Natural killer cell (primary cell): ENCODE results near the gene MGST3. TPM values are rescaled to one million over a fixed set of nuclear protein-coding genes. Genes with fewer than 3 reads are reported as not detected.
A peak's percentile ranks its signal among the peaks of the same experiment; 100 is the strongest.

Experiments
- ATAC-seq, 3 donors: fragments of 150-1000 bp in 2 of 3; fragments of 200-7000 bp in 1 of 3; cut with Tn5 transposase; 1 replicate in 1 of 3; 2 replicates in 2 of 3; pipeline ENCODE4 v1.10.0; 2021; ENCODE audit warnings: mild to moderate bottlenecking in 2 of 3, moderate library complexity in 2 of 3
- DNase-seq, 2 donors: peaks; one replicate each; pipeline versions ENCODE4 v3.0.0 to v3.0.0-alpha.2; 2013 to 2021; ENCODE audit warnings: mixed read lengths in 1 of 2
- H3K27ac ChIP-seq: one replicate; pipeline ENCODE4 v1.5.1; 2013; ENCODE audit warnings: mild to moderate bottlenecking, low read length
- H3K27me3 ChIP-seq: one replicate; pipeline ENCODE4 v1.6.1; 2013; ENCODE audit warnings: low read length; ENCODE audit not compliant: control insufficient read depth, insufficient read depth
- H3K36me3 ChIP-seq: one replicate; pipeline ENCODE4 v1.6.1; 2013; ENCODE audit warnings: low read length; ENCODE audit not compliant: control insufficient read depth, insufficient read depth
- H3K4me1 ChIP-seq: one replicate; pipeline ENCODE4 v1.6.1; 2013; ENCODE audit warnings: low read length; ENCODE audit not compliant: control insufficient read depth, insufficient read depth
- H3K4me3 ChIP-seq: one replicate; pipeline ENCODE4 v1.5.1; 2013; ENCODE audit warnings: low read length
- H3K9me3 ChIP-seq: one replicate; pipeline ENCODE4 v1.6.1; 2013; ENCODE audit warnings: low read length; ENCODE audit not compliant: control insufficient read depth, insufficient read depth
- H3K27ac Mint-ChIP-seq, 2 donors: one replicate each; pipeline ENCODE4 v1.8.0; 2022; ENCODE audit warnings: mild to moderate bottlenecking in 2 of 2, mixed read lengths in 2 of 2, moderate library complexity in 1 of 2
- H3K27me3 Mint-ChIP-seq, 2 donors: one replicate each; pipeline ENCODE4 v1.8.0; 2022; ENCODE audit warnings: low read depth in 2 of 2, mixed read lengths in 2 of 2
- H3K36me3 Mint-ChIP-seq: one replicate; pipeline ENCODE4 v1.8.0; 2022; ENCODE audit warnings: mixed read lengths
- H3K4me1 Mint-ChIP-seq, 2 donors: one replicate each; pipeline ENCODE4 v1.8.0; 2022; ENCODE audit warnings: mixed read lengths in 2 of 2
- H3K4me3 Mint-ChIP-seq: one replicate; pipeline ENCODE4 v1.8.0; 2022; ENCODE audit warnings: mild to moderate bottlenecking, moderate library complexity, mixed read lengths
- H3K9me3 Mint-ChIP-seq, 2 donors: one replicate each; pipeline ENCODE4 v1.8.0; 2022; ENCODE audit warnings: mixed read lengths in 2 of 2
- CTCF ChIP-seq: fragments of 200-600 bp; IDR thresholded peaks from one replicate; pipeline ENCODE4 v1.8.0; 2022; ENCODE audit warnings: antibody characterized with exemption
- WGBS: methylation state at CpG from one replicate; pipeline ENCODE4 v1.1.7; 2013; ENCODE audit warnings: missing lambda C conversion rate; ENCODE audit not compliant: insufficient coverage; 5-methylcytosine and 5-hydroxymethylcytosine counted together
- intact Hi-C: fragments of 100-400 bp; cut with micrococcal nuclease; formaldehyde crosslinking; loops from one replicate; pipeline ENCODE4 v1.14.2; 2022
- total RNA-seq, 4 donors: library from RNA; stranded (reverse); fragments of 120-200 nt in 1 of 4; gene quantifications; one replicate each; pipeline versions ENCODE4 v1.2.3 to v1.2.4, GENCODE V29; 2013 to 2022

The MGST3 gene
- total RNA-seq, 3 donors from 2014 or later (not counting 1 experiment from before 2014, with no cell fraction given) = 27.2 to 34.3 (median 29.0) TPM

- peaks cover 20% of the 10 kb centered on the region for H3K4me1 ChIP-seq
- H3K27me3 ChIP-seq = no peaks in the 10 kb centered on the region
- Mint-ChIP-seq H3K4me1 (peaks cover 0 to 19% of the 10 kb centered on the region in 2 donors), H3K9me3 (no peaks in the 10 kb centered on the region), H3K4me3 (no peak overlapping the region), H3K36me3 (no peaks in the 10 kb centered on the region), H3K27me3 (no peaks in the 10 kb centered on the region), H3K27ac (no peak overlapping the region)
- H3K4me3 ChIP-seq = peak overlapping the region; percentile 64
- DNase-seq (no peak), ATAC-seq (no peak)
- H3K27ac ChIP-seq = no peak overlapping the region
- no peaks in the 10 kb centered on the region for H3K9me3 ChIP-seq
- H3K36me3 ChIP-seq = no peaks in the 10 kb centered on the region
- 55% methylated on average over 5 of the region's 5 CpGs for WGBS
- no peak for TF ChIP-seq CTCF
- intact Hi-C loops = no loop called here
Observed at GRCh38 chr1:165632152-165632469, 1.1 kb downstream of the MGST3 start.

- Histone ChIP-seq H3K27me3 (no peaks in the 10 kb centered on the region), H3K9me3 (no peaks in the 10 kb centered on the region), H3K27ac (no peak overlapping the region), H3K36me3 (no peaks in the 10 kb centered on the region), H3K4me1 (peaks cover 20% of the 10 kb centered on the region), H3K4me3 (no peak overlapping the region)
- ATAC-seq = no peak
- no peaks in the 10 kb centered on the region for H3K36me3 Mint-ChIP-seq
- WGBS = 76% methylated on average over 7 of the region's 7 CpGs
- no peak for TF ChIP-seq CTCF
- H3K9me3 Mint-ChIP-seq = no peaks in the 10 kb centered on the region
- peaks cover 0 to 19% of the 10 kb centered on the region in 2 donors for H3K4me1 Mint-ChIP-seq
- intact Hi-C loops = no loop called here
- no peak for DNase-seq
- no peaks in the 10 kb centered on the region for H3K27me3 Mint-ChIP-seq
- H3K4me3 Mint-ChIP-seq = no peak overlapping the region
- no peak overlapping the region for H3K27ac Mint-ChIP-seq
Observed at GRCh38 chr1:165632491-165632890, 1.5 kb downstream of the MGST3 start.

- DNase-seq (no peak), ATAC-seq (no peak)
- Mint-ChIP-seq H3K4me3 (peak overlapping the region; percentile 35), H3K4me1 (peaks cover 0 to 19% of the 10 kb centered on the region in 2 donors), H3K9me3 (no peaks in the 10 kb centered on the region), H3K36me3 (no peaks in the 10 kb centered on the region), H3K27ac (no peak overlapping the region), H3K27me3 (no peaks in the 10 kb centered on the region)
- WGBS = 86% methylated on average over 2 of the region's 3 CpGs
- no peaks in the 10 kb centered on the region for H3K9me3 ChIP-seq
- no peaks in the 10 kb centered on the region for H3K27me3 ChIP-seq
- H3K27ac ChIP-seq = no peak overlapping the region
- peaks cover 20% of the 10 kb centered on the region for H3K4me1 ChIP-seq
- intact Hi-C loops = no loop called here
- H3K36me3 ChIP-seq = no peaks in the 10 kb centered on the region
- H3K4me3 ChIP-seq = no peak overlapping the region
- TF ChIP-seq CTCF = no peak
Observed at GRCh38 chr1:165633614-165634013, 2.6 kb downstream of the MGST3 start.

- intact Hi-C loops = no loop called here
- H3K4me3 Mint-ChIP-seq = no peak overlapping the region
- H3K4me3 ChIP-seq = no peak overlapping the region
- DNase-seq (no peak), ATAC-seq (no peak)
- no peaks in the 10 kb centered on the region for H3K27me3 Mint-ChIP-seq
- no peak overlapping the region for H3K27ac Mint-ChIP-seq
- no peaks in the 10 kb centered on the region for H3K36me3 Mint-ChIP-seq
- H3K27ac ChIP-seq = no peak overlapping the region
- H3K36me3 ChIP-seq = no peaks in the 10 kb centered on the region
- no peaks in the 10 kb centered on the region for H3K27me3 ChIP-seq
- 97% methylated on average over 2 of the region's 6 CpGs for WGBS
- no peaks in the 10 kb centered on the region for H3K9me3 ChIP-seq
- peaks cover 0 to 19% of the 10 kb centered on the region in 2 donors for H3K4me1 Mint-ChIP-seq
- TF ChIP-seq CTCF = no peak
- no peaks in the 10 kb centered on the region for H3K9me3 Mint-ChIP-seq
- peaks cover 20% of the 10 kb centered on the region for H3K4me1 ChIP-seq
Observed at GRCh38 chr1:165634154-165634921, 3.3 kb downstream of the MGST3 start.
